GM10266 (cell line): ENCODE measurements around the gene PPP1R14C.
"Not testable (repeated sequence)": the region's sequence is repeated elsewhere in the genome, so short reads cannot be mapped to it uniquely, and the experiment has no call there.

ENCODE experiments used
- DNase-seq: peaks from one replicate; pipeline ENCODE4 v3.0.0; 2012; ENCODE audit errors: extremely low spot score
- CTCF ChIP-seq: IDR thresholded peaks from 2 replicates; pipeline ENCODE4 v1.5.1; 2012; ENCODE audit warnings: mild to moderate bottlenecking, low read depth; ENCODE audit not compliant: control insufficient read depth, insufficient read depth; ENCODE audit errors: missing control alignments

The PPP1R14C gene

GRCh38 chr6:150184850-150185731 is 42.2 kb downstream of the PPP1R14C start:
- no peak for TF ChIP-seq CTCF
- no peak for DNase-seq

- DNase-seq, result no peak
- no peak for TF ChIP-seq CTCF
These were observed 42.9 kb downstream of the PPP1R14C start for GRCh38 chr6:150185732-150186117.

DNA sequence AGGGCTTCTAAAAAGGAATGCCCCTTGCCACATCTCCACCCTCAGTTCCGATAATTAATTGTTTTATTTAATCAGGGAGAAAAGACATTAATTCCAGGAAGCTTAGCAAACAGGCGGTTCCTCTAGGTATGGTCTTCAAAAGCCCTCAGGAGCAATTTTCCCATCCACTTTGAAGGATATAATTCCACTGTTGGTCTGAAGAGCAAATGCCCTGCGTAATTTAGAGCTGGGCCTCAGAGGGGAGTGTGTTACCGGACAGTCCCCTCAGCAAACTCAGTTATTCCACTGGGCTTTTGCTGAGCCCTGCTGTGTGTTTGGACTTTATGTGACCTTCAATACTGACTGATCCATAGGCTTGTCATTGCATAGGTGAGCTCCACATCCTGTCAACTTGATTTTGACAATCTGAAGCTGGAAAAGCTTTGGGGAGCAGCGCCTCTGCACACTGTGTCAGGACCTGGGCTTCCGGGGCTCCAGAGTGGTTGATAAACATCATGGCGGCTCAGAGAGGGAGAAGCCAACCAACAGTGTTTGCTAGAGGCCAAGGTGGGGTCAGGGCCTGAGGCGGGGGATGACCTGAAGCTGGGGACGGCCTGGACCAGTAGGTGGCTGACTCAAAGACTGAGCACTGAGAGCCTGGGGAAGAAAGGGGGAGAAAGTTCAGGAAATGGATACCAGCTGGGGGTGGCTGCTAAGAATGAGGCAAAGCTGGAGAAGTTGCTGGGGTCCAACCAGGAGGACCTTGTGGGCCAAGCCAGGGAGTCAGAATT is 43.5 kb downstream of the PPP1R14C start:
- no peak for TF ChIP-seq CTCF
- DNase-seq, result no peak

GRCh38 chr6:150187433-150187832 is 44.6 kb downstream of the PPP1R14C start:
- not testable (repeated sequence) for DNase-seq

GRCh38 chr6:150189122-150189521 is 46.3 kb downstream of the PPP1R14C start:
- TF ChIP-seq CTCF, result peak; percentile 14
- no peak for DNase-seq

GRCh38 chr6:150191809-150192208 is 49.0 kb downstream of the PPP1R14C start:
- DNase-seq, result no peak
- no peak for TF ChIP-seq CTCF

- no peak for TF ChIP-seq CTCF
- no peak for DNase-seq
These were observed 51.4 kb downstream of the PPP1R14C start for GRCh38 chr6:150194195-150194594.
